ENCODE data around the gene RPH3AL.

DNA sequence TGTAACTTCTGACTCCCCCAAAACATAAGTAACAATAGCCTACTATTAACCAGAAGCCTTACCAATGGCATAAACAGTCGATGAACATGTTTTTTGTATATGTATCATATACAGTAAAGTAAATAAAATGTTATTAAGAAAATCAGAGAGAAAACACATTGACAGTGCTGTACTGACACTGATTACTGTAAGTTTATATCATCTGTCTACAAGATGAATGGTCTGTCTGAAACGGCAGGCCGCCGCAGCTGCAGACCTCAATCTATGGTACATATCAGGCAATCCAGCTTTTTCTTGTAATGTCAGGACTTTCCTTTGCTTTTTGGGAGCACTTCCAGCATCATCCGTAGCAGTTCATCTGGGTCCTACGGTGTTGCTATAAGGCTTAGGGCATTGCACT, 44.2 kb upstream of the RPH3AL start:
- TF ChIP-seq, protein P1, sequence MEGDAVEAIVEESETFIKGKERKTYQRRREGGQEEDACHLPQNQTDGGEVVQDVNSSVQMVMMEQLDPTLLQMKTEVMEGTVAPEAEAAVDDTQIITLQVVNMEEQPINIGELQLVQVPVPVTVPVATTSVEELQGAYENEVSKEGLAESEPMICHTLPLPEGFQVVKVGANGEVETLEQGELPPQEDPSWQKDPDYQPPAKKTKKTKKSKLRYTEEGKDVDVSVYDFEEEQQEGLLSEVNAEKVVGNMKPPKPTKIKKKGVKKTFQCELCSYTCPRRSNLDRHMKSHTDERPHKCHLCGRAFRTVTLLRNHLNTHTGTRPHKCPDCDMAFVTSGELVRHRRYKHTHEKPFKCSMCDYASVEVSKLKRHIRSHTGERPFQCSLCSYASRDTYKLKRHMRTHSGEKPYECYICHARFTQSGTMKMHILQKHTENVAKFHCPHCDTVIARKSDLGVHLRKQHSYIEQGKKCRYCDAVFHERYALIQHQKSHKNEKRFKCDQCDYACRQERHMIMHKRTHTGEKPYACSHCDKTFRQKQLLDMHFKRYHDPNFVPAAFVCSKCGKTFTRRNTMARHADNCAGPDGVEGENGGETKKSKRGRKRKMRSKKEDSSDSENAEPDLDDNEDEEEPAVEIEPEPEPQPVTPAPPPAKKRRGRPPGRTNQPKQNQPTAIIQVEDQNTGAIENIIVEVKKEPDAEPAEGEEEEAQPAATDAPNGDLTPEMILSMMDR (IDR thresholded peaks at IDR 0.05) = no peak
- TF ChIP-seq POLR2A (IDR thresholded peaks at IDR 0.05) = no peak
